ENCODE measurements around the gene GOLGA2.
"Not testable (repeated sequence)": the region's sequence is repeated elsewhere in the genome, so short reads cannot be mapped to it uniquely, and the experiment has no call there.

GOLGA2 gene

DNA sequence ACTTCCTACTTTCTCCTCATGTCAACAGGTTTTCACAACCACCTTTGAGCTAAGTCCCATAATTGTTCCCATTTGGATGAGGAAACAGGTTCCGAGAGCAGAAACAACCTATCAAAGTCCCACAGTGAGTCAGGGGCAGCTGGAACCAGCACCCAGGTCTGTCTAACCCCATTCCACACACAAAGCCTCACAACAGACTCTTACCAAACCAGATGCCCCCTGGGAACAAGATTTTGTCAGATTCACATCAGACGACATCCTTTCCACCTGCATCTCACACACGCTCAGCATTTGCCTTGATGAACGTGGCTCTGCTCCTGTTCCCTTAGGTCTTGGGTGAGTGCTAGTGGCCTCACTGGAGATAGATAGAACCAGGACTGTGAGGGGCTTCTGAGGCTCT, 17.3 kb upstream of the GOLGA2 start:
- DNase-seq = no peak

DNA sequence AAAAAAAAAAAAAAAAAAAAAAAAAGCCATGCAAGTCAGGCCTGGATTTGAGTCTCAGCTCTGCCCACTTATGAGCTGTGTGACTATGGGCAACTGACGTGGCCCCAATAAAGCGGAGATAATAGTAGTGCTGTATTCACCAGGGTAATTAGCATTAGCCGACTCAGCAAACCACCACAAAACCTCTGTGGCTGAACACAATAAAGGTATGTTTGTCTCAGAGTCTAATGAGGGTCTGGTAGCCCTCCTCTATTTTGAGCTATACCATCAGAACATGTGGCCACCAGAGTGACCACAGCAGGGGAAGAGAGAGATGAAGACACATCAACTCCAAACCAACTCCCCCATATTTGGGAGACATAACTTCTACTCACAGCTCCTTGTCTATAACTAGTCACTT, 16.2 kb upstream of the GOLGA2 start:
- no peak for DNase-seq

DNA sequence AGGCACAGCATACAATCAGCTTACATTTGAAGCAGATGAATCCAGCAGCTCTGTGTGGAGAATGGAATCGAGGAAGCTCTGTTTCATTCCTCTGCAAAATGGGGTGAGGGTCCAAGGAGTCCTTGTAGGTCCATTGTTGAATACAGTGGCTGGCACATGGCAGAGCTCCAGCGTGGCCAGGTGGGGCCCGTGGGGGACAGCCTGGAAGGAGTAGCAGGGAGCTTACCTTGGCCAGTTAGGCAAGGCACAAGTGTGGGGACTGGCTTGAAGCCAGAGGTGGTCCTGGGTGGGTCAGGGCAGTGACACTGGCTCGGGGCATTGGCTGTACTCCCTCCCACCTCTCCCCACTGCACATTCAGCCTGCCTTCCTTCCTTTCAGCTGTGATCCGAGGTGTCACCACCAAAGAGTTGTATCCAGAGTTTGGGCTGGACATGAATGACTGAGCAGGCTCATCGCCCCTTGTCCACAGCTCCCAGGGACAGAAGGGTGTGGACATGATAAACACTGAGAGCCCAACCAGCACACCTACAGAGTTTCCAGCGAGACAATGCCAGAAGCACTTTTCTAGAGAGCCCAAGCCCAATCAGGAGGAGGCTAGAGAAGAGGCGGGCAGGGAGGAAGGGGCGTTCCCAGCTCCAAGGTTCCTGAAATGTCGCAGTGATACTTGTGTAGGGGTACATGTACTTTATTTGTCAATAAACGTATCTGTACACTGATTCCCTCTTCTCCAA, 12.6 kb upstream of the GOLGA2 start:
- no peak for DNase-seq

DNA sequence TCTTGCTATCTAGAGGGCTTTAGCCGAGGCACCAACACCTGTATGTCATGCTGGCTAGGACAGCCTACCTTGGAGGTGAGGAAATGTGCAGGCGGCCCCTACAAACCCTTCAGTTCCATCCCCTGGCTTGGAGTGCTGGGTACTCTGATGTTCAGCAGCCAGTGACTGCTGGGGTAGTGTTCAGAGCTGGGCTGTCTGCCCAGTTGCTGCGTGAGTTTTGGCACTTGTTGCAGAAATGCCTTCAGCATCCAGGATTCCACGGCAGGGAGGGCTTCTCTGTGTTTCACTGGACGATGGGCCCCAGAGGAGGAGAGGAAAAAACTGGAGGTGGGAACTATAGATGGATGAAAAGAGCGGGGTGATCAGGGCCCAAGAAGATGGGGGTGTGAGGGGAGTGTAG, 10.6 kb upstream of the GOLGA2 start:
- DNase-seq = no peak

DNA sequence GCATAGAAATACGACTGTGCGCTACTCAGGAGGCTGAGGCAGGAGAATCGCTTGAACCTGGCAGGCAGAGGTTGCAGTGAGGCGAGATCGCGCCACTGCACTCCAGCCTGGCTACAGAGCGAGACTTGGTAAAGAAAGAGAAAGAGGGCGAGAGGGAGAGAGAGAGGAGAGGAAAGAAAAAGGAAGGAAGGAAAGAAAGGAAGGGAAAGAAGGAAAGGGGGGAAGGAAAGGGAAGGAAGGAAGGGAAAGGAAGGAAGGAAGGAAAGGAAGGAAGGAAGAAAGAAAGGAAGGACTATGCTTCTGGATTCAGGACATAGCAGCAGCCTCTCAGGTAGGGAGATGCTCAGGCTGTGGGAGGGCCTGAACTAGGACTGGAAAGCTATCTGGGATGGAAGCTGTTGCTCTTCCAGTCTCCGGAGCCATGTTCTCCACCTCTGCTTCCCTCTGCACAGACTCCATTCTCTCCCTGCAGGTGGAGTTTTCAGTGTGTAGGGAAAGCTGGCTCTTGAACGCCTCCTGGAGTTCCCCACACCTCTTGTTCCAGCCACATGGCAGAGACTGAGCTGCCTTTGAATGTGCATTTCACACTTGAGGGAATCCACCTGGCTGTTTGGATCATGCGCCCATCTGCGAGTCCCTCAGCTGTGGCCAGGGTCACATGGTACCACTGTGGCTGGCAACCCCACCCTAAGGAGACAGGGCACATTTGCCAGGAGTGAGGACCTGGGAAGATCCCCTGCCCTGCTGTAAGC, 9.4 kb upstream of the GOLGA2 start:
- DNase-seq = no peak

DNA sequence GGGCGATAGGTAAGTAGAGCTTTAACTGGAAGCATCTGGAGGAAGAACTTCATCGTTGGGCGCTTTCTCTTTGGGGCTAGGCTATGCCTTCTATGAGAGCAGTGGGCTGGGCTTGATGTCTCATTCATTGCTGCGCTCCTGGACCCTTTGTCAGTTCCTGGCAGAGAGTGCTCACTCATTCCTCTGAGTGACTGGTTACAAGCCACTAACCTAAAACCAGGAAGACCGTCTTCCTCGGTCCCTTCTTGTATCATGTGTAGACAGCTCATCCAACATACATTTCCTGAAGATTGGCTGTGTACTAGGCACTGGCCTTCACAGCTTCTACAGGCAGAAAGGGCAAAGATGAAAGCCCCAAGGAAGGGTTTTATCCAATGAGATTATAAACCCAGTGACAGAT, 6.7 kb upstream of the GOLGA2 start:
- no peak for DNase-seq

DNA sequence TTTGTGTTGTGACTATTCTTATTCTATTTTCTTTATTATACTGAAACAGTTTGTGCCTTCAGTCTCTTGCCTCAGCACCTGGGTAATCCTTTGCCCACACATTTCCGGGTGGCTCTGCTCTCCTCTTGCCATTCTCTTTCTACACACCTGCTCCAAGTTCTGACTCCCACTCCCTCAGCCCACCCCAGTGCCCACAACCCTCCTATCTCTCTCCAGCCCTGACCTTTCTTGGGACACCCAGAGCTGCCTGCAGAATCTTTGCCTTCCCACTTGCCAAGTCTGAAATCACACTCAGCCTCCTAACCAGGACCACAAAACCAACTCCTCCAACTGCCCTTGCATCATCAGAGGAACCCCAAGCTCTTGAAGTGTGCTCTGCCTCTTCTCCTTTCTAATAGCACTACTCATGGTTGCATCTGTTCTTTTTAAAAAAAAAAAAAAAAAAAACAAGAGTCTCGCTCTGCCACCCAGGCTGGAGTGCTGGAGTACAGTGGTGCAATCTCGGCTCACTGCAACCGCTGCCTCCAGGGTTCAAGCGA, 4.3 kb upstream of the GOLGA2 start:
- DNase-seq = peak; percentile 59 to 72

DNA sequence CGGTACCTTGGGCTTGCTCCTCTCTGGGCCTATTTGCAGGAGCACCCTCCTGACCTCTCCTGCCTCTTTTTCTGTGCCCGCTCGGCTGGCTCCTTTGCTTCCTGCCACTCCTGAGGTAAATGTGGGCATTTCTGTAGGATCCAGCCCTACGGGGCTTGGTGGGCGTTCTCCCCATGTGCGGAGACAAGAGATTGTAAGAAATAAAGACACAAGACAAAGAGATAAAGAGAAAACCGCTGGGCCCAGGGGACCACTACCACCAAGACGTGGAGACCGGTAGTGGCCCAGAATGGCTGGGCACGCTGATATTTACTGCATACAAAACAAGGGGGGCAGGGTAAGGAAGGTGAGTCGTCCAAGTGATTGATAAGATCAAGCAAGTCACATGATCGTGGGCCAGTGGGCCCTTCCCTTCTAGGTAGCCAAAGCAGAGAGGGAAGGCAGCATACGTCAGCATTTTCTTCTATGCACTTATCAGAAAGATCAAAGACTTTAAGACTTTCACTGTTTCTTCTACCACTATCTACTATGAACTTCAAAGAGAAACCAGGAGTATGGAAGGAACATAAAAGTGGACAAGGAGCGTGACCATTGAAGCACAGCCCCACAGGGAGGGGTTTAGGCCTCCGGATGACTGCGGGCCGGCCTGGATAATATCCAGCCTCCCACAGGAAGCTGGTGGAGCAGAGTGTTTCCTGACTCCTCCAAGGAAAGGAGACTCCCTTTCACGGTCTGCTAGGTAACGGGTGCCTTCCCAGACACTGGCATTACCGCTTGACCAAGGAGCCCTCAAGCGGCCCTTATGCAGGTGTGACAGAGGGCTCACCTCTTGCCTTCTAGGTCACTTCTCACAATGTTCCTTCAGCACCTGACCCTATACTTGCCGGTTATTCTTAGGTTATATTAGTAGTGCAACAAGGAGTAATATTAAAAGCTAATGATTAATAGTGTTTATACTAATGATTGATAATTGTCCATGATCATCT, 3.6 kb upstream of the GOLGA2 start:
- not testable (repeated sequence) for DNase-seq

DNA sequence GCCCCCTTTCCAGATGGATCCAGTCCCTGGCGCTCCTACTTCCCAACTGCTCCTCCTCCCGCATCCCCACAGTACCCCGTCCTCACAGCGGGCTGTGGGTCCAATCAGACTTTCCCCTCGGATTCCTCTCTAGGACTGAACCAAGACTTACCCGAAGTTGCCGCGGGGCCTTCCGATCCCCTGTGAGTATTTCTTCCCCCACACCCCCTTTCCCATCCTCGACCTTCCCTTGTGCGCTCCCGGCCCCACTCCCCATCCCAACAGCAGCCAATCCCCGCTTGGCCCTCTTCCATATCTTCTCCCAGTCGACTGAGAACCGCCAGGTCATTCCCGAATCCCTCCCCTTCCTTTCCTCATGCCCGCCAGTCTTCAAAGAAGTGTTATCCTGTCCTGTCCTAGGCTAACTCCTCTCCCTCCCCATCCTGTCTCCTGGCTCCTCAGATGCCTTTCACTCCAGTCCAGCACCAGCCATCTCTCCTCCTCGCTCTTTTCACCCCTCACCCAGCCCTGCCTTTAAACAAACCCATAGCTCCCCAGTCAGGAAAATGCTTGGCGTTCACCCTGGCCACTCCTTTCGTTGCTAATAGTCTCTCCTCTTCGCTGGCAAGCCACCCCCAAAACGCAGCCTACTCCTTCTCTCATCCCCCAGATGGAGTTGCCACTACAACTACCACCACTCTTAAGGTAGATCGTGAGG, 915 bp upstream of the GOLGA2 start:
- no peak for DNase-seq

DNA sequence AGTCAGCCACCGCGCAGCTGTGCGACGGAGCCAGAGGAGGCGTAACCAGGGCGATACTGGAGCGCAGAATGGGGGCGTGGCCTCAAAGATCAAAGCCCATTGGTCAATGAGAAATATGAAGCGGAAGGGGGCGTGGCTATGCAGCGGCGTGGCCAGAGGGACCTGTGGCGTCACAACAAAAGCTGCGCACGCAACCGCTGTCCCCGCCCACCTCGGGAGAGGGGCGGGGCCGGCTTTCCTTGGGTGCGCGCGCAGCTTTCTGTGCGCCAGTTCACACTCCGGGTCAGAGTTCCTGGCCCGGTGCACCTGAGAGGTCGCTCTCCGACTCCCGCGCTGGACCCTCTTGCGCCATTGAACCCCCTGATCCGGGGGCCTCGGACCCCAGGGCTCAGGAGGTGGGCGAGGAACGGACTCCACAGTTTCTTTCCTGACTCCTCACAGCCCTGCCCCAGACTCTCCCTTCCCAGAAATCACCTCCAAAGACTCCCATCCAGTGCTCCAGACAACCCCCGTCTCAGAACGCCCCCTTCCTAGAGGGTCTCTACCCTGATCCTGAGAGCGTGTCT, 284 bp upstream of the GOLGA2 start, which contains the start of gene SWI5:
SWI5 (plus strand) TSS at position 269 of the 566 bp plus-strand sequence.
- peak; percentile 98 for DNase-seq

DNA sequence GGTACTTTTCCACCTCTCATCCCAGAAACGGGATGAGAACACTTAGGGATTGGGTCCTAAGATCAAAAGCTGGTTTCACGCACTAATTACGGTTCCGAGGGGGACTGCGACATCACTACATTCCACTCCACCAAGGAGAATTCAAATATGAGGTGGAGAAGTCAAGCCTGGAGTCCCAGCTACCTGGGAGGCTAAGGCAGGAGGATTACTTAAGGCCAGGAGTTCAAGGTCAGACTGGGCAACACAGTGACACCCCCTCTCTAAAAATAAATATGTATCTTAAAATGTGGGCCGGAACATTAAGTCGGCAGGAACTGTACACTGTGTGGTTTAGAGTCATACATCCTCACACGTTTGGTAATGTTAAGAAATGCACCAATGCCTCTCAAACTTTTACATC, 1.6 kb downstream of the GOLGA2 start:
- no peak for DNase-seq

DNA sequence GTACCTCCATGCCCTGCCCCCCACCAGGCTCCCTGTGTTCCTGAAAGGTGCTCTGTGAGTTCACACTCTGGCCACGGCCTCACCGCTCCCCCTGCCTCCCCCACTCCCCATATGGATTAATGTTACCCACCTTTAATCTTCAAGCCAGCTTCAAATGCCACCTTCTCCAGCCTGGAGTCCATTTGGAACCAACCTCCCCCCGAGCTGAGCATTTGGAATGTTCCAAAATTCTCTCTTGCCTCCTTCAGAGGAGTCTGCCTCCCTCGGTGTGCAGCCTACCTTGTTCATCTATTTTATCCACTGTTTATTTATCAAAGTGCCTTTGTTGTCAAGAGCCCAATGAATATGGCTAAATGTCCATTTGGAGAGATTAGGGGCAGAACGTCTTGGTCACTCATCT, 4.3 kb downstream of the GOLGA2 start:
- DNase-seq = no peak

DNA sequence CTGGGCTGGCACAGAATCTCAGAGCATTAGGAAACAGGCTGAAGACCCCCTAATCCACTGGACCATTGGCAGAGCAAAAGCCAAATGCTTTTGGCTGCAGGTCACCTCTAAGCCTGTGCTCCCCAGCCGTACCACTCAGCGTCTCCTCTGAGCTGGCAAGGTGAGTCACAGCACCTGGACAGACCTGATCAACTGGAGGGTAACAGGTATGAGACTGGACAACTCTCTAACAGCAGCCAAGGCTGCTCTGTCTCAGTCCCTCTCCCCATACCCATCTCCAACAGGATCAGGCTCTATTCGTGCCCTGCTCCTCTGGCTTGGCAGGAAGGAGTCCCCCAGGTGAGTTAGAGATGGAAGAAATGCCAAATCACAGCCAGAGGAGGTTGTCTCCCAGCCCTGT, 4.7 kb downstream of the GOLGA2 start:
- no peak for DNase-seq

DNA sequence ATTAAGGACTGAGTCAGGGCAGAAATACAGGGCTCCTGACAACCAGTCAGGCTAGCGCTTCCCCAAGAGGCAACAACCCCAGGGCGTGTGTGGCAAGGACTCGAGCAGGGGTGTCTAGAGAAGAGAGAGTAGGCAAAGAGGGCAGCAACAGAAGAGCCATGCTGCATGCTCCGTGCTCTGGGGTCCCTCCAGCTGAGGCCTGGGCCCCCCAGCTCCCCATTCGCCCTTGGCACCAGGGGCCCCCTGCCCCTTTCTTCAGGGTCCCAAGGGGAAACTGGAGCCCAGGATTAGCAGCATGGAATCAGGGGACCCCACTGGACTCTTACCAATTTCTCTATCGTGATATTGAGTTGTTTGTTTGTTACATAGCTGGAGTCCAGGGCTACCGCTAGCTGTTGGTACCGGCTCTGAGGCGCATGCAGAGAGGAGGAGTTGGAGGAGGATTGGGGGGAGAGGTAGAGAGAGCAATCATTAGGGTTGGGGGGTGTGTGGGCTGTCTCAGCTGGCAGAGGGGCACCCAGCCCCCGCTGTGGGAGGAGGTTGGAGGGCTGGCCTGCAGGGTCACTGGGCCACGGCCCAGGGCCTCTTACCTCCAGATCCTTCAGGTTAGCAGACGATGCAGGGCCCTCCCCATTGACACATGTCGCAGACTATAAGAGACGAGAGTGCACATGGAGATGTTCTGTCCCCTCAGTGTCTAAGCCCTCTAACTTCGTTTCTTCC, 8.8 kb downstream of the GOLGA2 start:
- no peak for DNase-seq

DNA sequence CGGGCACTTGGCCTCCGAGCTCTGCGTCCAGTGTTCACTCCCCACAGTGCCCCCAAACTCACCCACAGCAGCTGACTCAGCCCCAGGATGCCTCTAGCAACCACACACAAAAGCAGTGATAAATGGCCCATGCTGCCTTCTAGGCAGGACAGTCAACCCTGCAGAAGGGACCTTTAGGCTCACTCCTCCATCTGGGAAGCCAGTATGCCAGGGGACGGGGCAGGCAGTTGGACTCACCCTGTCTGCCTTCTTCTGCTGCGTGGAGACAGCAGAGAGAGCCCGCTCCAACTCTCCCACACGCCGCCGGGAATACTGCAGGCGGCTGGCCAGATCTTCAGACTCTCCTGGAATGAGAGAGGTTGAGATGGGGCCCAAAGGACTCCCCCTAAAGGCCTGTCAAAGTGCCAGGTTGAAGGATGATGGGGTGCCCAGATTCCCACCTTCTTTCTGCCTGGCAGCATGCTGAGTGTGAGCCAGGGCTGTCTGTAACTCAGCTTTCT, 10.4 kb downstream of the GOLGA2 start:
- DNase-seq = no peak

DNA sequence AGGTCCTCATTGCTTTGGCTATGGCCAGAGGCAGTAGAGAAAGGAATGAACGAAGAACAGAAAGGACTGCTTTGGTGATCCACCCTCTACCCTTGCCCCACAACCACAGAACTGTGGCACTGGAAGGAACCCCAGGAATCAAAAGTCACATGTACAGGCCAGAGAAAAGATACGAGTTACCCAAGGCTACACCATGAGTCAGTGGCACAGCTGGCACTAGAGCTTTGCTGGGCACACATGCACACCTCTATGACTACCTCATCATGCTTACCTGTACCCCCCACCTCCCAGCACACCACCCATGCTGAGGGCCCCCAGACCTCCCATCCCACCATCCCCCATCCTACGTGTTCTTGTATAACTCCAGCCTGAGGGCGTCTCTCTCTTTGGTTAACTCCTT, 13.1 kb downstream of the GOLGA2 start:
- no peak for DNase-seq

DNA sequence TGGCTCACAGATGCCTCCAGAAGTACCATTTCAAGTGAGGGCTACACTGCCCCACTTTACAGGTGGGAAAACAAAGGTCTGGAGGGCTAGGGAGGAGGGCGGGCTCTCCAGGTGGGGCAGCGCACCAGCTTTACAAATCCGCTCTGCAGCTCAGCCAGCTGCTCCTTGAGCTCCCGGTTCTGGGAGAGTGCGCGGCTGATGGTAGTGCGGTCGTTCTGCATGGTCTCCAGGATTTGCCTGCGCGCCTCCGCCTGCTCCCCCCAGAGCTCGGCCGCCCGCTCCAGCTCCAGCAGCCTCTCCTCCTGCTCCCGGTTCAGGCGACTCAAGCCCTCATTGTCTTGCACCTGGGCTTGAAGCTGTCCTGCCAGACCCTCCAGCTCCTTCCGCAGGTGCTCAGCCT, 15.5 kb downstream of the GOLGA2 start:
- DNase-seq = no peak

DNA sequence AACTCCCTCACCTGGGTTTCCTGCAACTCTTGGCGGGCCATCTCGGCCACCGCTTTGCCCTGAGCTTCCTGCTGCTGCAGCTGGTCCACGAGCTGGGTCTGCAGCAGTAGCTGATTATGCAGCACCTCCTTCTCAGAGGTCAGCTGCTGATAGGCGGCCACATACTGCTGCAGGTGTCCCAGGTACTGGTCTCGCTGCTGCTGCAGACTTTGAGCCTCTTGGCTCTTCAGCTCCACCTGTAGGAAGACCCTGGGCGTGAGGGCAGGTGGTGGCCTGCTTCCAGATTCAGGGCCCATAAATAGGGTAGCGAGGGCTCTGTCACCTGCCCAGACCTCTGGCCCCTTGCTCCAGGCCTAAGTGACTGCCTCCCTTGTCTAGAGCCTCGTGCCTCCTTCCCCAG, 16.7 kb downstream of the GOLGA2 start:
- no peak for DNase-seq

DNA sequence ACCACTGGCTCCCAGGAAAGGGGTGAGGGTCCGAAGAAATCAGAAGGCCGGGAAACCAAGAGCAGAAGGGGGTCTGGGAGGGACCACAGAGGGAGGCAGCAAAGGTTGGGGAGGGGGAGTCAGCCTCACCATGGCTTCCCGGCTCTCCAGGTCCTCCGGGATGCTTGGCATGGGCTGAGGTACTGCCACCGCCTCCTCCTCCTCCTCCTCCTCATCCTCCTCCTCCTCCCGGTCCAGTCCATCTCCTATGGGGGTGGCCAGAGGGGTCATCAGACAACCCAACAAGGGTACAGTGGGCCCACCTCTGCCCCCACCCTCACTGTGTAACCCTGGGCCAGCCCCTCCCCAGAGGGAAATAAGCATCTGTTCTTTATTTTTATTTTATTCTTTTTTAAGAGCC, 17.5 kb downstream of the GOLGA2 start:
- DNase-seq = no peak

DNA sequence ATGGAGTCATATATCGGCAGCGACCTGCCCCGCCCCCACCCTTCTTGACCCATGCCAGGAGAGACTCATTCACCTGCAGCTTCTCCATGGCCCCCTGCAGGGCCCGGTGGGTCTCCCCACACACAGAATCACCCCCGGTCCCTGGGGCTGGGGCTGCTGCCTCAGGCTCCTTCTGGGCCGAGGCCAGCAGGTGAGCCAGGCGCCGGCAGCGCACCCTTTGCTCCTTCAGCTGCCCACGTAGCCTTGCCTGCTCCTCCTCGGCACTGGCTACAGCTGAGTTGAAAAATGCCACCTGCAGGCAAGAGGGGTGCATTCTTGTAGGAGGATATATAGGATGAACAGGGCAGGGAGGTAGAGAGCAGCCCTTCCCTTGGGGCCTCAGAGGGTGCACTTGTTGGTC, 17.9 kb downstream of the GOLGA2 start:
- no peak for DNase-seq

All from AML-193 (cell line).